Stimulated activated CD8-positive, alpha-beta memory T cell treated with anti-CD3 and anti-CD28 coated beads, Interleukin-7, amount 100 ng/mL, for 48 hours (primary cell): Measurements from ENCODE around the gene TUBGCP6.

Source experiments
- DNase-seq, 2 donors: peaks; one replicate each; pipeline ENCODE4 v3.0.0-alpha.2; 2020; ENCODE audit warnings: low read depth in 1 of 2; ENCODE audit errors: extremely low read depth in 1 of 2

The TUBGCP6 gene

DNA sequence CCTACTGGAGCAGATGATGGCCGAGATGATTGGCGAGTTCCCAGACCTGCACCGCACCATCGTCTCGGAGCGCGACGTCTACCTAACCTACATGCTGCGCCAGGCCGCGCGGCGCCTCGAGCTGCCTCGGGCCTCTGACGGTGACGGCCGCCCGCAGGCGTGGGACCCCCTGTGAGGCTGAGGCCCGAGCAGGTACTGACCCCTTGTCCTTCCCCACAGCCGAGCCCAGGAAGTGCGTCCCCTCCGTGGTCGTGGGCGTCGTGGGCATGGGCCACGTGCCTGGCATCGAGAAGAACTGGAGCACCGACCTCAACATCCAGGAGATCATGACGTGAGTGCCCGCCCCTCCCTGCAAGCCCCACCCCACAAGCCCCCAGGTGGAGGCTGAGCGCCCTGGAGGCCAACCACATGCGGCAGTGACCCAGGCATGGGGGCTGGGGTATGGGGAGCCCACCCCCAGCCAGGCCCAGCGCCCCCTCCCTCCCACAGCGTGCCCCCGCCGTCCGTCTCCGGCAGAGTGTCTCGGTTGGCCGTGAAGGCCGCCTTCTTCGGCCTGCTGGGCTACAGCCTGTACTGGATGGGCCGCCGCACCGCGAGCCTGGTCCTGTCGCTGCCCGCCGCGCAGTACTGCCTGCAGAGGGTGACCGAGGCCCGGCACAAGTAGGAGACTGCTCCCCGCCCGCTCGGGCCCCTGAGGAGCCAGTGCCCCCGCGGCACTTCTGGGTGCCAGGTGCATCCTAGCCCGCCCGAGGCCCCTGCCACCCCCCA is 46.8 kb downstream of the TUBGCP6 start:
- no peak for DNase-seq

- no peak for DNase-seq
Observed at GRCh38 chr22:50197000-50197800, 47.6 kb downstream of the TUBGCP6 start.

DNA sequence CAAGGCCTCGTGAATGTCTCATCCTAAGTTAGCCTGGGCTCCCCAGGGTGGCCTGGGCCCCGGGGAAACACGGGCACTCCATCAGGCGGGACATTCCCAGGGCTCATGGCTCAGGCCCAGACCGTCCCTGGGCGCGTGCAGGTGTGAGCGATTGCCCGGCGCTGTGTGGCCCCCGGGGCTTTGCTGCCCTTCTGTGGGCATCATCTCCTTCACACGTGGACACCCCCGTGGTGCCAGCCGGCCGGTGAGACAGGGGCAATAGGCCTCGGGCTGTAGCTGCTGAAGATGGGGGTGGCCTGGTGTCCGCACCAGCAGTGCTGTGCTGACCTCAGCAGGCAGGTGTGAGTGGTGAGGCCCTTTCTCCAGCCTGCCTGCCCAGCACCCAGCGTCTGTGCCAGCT is 48.6 kb downstream of the TUBGCP6 start:
- no peak for DNase-seq

DNA sequence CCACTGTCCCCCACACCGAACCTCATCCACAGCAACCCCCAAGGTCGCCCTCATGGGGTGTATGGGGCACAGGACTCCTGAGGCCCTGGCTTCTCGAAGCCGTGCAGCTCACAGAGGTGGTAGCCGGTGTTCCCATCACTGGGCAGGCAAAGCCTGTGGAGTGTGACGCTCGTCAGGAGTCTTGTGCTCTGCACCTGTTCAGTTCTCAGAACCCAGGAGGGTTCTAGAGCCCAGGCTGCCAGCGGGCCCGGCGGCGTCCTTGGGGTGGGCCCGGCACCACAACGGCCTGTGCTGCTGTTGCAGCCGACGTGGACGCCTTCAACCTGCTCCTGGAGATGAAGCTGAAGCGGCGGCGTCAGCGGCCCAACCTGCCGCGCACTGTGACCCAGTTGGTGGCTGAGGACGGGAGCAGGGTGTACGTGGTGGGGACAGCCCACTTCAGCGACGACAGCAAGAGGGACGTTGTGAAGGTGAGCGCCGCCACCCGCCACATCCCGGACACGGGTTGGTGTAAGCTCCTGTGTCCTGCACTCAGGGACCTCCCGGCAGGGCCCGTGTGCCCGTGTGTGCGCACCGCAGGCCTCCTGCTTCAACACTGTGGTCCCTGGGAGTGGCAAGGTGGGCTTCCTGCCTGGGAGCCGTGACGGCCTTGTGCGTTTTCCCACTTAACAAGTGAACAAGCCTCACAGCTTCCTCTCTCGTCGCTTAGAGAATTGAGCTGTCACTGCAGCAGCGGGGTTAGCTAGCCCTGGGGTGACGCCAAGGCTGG is 50.6 kb downstream of the TUBGCP6 start:
- no peak for DNase-seq

- no peak for DNase-seq
Observed at GRCh38 chr22:50193621-50194020, 51.2 kb downstream of the TUBGCP6 start.

- no peak for DNase-seq
Observed at GRCh38 chr22:50192436-50193204, 52.2 kb downstream of the TUBGCP6 start.

GRCh38 chr22:50190941-50191741 is 53.7 kb downstream of the TUBGCP6 start:
- DNase-seq: peak in 1 of 2 donors; percentile 76

- peak; percentile 68 for DNase-seq
Observed at GRCh38 chr22:50190182-50190940, 54.5 kb downstream of the TUBGCP6 start.

DNA sequence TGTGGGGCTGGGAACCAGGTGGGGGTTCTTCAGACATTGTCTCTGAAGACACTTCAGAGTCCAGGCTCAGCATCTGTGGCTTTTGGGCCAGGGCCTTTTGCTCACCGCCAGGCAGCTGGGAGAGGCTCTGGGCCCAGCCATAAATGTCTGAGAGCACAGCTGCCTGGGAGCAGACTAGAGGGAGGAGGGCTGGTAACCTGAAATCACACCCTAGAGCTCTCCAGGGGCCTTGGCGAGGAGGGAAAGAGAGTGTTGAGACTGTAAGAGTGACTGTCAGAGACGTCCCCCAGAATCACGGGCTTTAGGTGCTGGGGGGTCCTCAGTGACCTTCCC is 55.0 kb downstream of the TUBGCP6 start:
- no peak for DNase-seq

DNA sequence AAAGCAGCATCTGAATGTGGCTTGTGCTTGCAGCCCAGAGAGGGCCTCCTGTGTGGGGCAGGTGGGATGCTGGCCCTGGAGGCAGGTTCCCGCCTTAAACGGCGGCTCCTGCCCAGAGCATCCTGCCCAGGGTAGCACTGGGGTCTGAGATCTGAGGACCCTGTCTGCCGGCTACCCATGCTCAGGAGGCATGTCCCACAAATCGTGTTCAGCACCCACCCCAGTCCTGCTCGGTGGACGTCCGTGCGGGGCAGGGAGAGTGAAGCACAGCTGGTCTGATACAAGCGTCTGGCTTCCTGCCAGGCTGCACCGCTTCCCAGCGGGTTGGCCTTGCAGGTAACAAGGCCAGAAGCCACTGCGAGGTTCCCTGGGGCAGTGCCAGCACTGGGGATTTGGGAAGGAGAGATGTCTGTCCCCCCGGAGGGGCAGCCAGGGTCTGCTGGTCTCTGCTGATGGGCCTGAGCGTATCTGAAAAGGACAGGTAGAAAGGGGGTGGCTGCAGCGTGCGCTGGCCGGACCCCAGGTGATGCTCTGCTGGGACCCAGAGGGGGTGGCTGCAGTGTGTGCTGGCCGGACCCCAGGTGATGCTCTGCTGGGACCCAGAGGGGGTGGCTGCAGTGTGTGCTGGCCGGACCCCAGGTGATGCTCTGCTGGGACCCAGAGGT is 55.5 kb downstream of the TUBGCP6 start:
- no peak for DNase-seq

- DNase-seq: no peak
Observed at GRCh38 chr22:50188356-50188755, 56.5 kb downstream of the TUBGCP6 start.

- DNase-seq: no peak
Observed at GRCh38 chr22:50186761-50187523, 57.9 kb downstream of the TUBGCP6 start.

DNA sequence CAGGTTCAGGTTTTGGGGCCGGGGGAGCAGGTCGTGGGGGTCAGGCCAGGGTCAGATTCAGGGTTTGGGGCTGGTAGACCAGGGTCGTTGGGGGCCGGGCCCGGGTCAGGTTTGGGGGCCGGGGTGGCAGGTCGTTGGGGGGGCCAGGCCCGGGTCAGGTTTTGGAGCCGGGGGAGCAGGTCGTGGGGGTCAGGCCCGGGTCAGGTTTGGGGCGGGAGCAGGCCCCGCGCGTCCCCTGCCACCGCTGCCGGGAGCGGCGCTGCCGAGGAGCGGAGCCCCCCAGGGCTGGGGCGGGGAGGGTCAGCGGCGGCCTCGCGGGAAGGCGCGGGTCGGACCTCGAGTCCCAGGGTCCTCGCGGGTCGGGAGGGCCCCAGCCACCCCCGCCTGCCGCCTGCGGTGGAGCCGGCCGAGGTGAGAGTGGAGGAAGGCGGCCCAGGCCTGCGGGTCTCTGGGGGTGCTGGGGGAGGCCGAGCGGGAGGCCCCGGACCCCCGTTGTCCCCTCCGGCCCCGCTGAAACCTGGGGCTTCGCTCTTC is 58.6 kb downstream of the TUBGCP6 start:
- no peak for DNase-seq

- peak; percentile 79 to 82 for DNase-seq
Observed at GRCh38 chr22:50185375-50186087, 59.3 kb downstream of the TUBGCP6 start, which contains the start of gene TRABD. Gene TRABD (plus strand): TSS chr22:50185913. CDS start chr22:50193061, 7,148 bp downstream.

- DNase-seq: no peak
Observed at GRCh38 chr22:50184902-50185374, 59.9 kb downstream of the TUBGCP6 start.

GRCh38 chr22:50184004-50184901 is 60.6 kb downstream of the TUBGCP6 start:
- DNase-seq: no peak
